ENCODE data around the gene TMEM63B. TPM values are rescaled to one million over a fixed set of nuclear protein-coding genes. Genes with fewer than 3 reads are reported as not detected.
"Not testable (repeated sequence)": the region's sequence is repeated elsewhere in the genome, so short reads cannot be mapped to it uniquely, and the experiment has no call there.

The TMEM63B gene
- total RNA-seq, 4 donors from 2014 or later: 17.0 to 23.4 (median 20.6) TPM

- TF ChIP-seq CTCF (IDR thresholded peaks at IDR 0.05): no peak
- ATAC-seq (ENCODE audit: low FRiP score) (no peak), DNase-seq (ENCODE audit: low spot score) (no peak)
Observed at GRCh38 chr6:44090465-44090864, 36.9 kb upstream of the TMEM63B start.

- not testable (repeated sequence) for DNase-seq (ENCODE audit: low spot score); ATAC-seq (ENCODE audit: low FRiP score)
Observed at GRCh38 chr6:44091356-44091755, 36.0 kb upstream of the TMEM63B start.

GRCh38 chr6:44091981-44092884 is 35.1 kb upstream of the TMEM63B start:
- DNase-seq (ENCODE audit: low spot score) (no peak), ATAC-seq (ENCODE audit: low FRiP score) (no peak)
- TF ChIP-seq CTCF (IDR thresholded peaks at IDR 0.05): no peak

GRCh38 chr6:44093066-44093465 is 34.3 kb upstream of the TMEM63B start:
- no peak for TF ChIP-seq CTCF (IDR thresholded peaks at IDR 0.05)
- DNase-seq (ENCODE audit: low spot score) (no peak), ATAC-seq (ENCODE audit: low FRiP score) (no peak)

GRCh38 chr6:44093750-44094402 is 33.5 kb upstream of the TMEM63B start:
- ATAC-seq (ENCODE audit: low FRiP score): no peak
- no peak for DNase-seq (ENCODE audit: low spot score)
- no peak for TF ChIP-seq CTCF (IDR thresholded peaks at IDR 0.05)

GRCh38 chr6:44094403-44095242 is 32.7 kb upstream of the TMEM63B start:
- DNase-seq (ENCODE audit: low spot score): no peak
- ATAC-seq (ENCODE audit: low FRiP score): no peak
- no peak for TF ChIP-seq CTCF (IDR thresholded peaks at IDR 0.05)

GRCh38 chr6:44095243-44095623 is 32.1 kb upstream of the TMEM63B start:
- not testable (repeated sequence) for ATAC-seq (ENCODE audit: low FRiP score); DNase-seq (ENCODE audit: low spot score)
